Prostate gland (tissue), 2 donors: ENCODE data around the gene NUFIP1. TPM values are rescaled to one million over a fixed set of nuclear protein-coding genes. Genes with fewer than 3 reads are reported as not detected.

Source experiments
- DNase-seq: peaks from one replicate; pipeline ENCODE4 v3.0.0-alpha.2; 2019; ENCODE audit warnings: low spot score
- H3K27ac ChIP-seq, 2 donors: fragments of 200-600 bp; sonication (generic); 2 replicates each; pipeline ENCODE4 v1.5.1; 2017 to 2019
- H3K27me3 ChIP-seq: fragments of 200-600 bp; sonication (generic); replicated peaks from 2 replicates; pipeline ENCODE4 v1.5.1; 2019; ENCODE audit not compliant: insufficient read depth
- H3K36me3 ChIP-seq, 2 donors: fragments of 200-600 bp; sonication (generic); 1 replicate in 1 of 2; 2 replicates in 1 of 2; pipeline versions ENCODE4 v1.5.1 to v1.8.1; 2017 to 2019
- H3K4me1 ChIP-seq: fragments of 200-600 bp; sonication (generic); replicated peaks from 2 replicates; pipeline ENCODE4 v1.5.1; 2019
- H3K4me3 ChIP-seq, 2 donors: fragments of 200-600 bp; sonication (generic); 2 replicates each; pipeline ENCODE4 v1.5.1; 2017 to 2019
- H3K9me3 ChIP-seq: fragments of 200-600 bp; sonication (generic); 2 replicates; pipeline ENCODE4 v1.5.1; 2017
- POLR2A ChIP-seq: fragments of 450-650 bp; IDR thresholded peaks from one replicate; pipeline ENCODE4 v1.6.1; 2016; ENCODE audit warnings: antibody characterized with exemption, mild to moderate bottlenecking
- POLR2AphosphoS5 ChIP-seq: sonication (generic); formaldehyde crosslinking; IDR thresholded peaks from one replicate; pipeline ENCODE4 v1.6.1; 2017; ENCODE audit warnings: antibody characterized with exemption
- whole genome bisulfite sequencing: methylation state at CpG from one replicate; pipeline ENCODE4 v1.1.5; 2018; 5-methylcytosine and 5-hydroxymethylcytosine counted together
- intact Hi-C: fragments of 100-400 bp; cut with DNase I; formaldehyde crosslinking; loops from one replicate; pipeline ENCODE4 v1.14.2; 2022
- total RNA-seq, 2 donors: library from RNA; depleted of rRNA; stranded (reverse); fragments of >200 nt; gene quantifications; one replicate each; pipeline ENCODE4 v1.1.0, GENCODE V29; 2016
- TF ChIP-seq, protein P1 (sequence below), 4 experiments: fragments of 200-600 bp in 2 of 4; fragments of 450-650 bp in 2 of 4; sonication (generic) in 2 of 4; IDR thresholded peaks; 1 replicate in 3 of 4; 2 replicates in 1 of 4; pipeline ENCODE4 v1.5.1; 2016 to 2019; ENCODE audit warnings: antibody characterized with exemption in 4 of 4, mild to moderate bottlenecking in 2 of 4, moderate library complexity in 2 of 4

Gene NUFIP1
- total RNA-seq, 2 donors from 2014 or later: 3.5 to 6.5 TPM

DNA sequence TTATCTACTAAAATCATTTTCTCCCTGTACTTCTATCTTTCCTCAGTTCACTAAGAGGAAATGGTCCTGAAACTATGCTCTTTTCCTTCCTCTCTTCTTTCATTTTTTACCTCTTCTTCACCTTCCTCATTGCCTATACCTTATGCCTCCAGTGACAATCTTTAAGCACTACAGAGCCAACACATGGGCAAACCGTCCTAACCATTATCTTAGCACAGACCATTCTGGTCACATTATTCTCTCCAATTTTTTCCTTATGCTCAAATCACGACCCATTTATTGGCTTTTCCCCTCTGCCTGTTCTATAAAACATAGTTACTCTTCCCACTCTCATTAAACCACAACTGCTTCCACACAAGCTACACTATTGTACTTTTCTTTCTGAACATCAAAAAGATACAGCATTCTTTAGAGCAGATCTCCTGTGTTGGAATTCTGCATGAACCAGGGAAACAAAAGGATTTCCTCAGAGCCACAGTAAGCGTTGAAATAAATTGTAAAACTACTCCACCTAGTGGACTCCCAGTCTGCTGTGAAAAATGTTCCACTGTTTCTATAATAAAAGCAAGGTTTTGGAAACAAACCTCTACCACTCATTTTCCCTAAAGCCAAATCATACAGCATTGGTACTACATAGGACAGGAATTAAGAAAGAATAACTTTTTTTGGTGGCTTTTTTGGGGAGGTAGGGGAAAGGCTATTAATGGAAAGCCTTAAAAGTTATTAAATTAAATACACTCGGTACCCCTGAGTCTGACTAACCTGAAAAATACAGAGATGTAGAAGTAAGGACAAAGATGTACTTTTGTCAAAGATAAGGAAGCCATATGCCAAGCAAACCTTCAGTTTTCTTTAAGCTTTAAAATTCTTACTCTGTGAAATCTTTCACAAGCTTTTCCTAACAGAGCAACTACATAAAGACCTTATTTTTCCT is 19.5 kb downstream of the NUFIP1 start:
- Histone ChIP-seq H3K4me3 (no peak overlapping the region), H3K9me3 (no peaks in the 10 kb centered on the region), H3K27ac (peak overlapping the region; percentile 59 to 78), H3K36me3 (no peaks in the 10 kb centered on the region), H3K27me3 (no peaks in the 10 kb centered on the region), H3K4me1 (peaks cover 14% of the 10 kb centered on the region)
- WGBS: 36% methylated on average over 4 of the region's 4 CpGs
- intact Hi-C loops: loop anchor here (2.0 to 10.0 kb wide), 6 partner anchors 48 to 1063 kb away; partner anchors contain the start of gene TSC22D1
- TF ChIP-seq POLR2A: no peak
- TF ChIP-seq, protein P1, sequence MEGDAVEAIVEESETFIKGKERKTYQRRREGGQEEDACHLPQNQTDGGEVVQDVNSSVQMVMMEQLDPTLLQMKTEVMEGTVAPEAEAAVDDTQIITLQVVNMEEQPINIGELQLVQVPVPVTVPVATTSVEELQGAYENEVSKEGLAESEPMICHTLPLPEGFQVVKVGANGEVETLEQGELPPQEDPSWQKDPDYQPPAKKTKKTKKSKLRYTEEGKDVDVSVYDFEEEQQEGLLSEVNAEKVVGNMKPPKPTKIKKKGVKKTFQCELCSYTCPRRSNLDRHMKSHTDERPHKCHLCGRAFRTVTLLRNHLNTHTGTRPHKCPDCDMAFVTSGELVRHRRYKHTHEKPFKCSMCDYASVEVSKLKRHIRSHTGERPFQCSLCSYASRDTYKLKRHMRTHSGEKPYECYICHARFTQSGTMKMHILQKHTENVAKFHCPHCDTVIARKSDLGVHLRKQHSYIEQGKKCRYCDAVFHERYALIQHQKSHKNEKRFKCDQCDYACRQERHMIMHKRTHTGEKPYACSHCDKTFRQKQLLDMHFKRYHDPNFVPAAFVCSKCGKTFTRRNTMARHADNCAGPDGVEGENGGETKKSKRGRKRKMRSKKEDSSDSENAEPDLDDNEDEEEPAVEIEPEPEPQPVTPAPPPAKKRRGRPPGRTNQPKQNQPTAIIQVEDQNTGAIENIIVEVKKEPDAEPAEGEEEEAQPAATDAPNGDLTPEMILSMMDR (IDR thresholded peaks at IDR 0.05): peak; percentile 71 to 93 (median 89)
- TF ChIP-seq POLR2AphosphoS5: peak; percentile 64
- peak; percentile 14 for DNase-seq

DNA sequence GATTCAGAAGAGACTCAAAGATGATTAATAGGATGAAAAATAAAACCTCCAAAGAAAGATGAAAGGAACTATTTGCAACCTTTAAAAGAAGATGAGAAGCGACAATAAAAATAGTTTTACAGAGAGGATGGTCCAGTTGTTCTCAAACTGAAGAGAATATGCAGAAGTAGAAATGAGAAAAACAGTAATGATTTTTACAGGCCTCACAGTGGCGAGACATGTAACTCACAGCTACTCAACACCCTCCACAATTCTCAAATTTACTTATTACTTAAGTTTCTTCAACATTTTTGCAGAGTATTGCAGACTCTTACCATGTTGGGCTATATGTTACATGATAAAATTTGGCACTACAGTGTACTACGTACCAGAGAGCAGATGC is 20.8 kb downstream of the NUFIP1 start:
- H3K4me3 ChIP-seq: no peak overlapping the region
- H3K9me3 ChIP-seq: no peaks in the 10 kb centered on the region
- H3K36me3 ChIP-seq: no peaks in the 10 kb centered on the region
- no peaks in the 10 kb centered on the region for H3K27me3 ChIP-seq
- intact Hi-C loops: loop anchor here (2.0 to 10.0 kb wide), 3 partner anchors 46 to 392 kb away; partner anchors contain the start of gene TSC22D1
- 15% methylated on average over 3 of the region's 3 CpGs for WGBS
- peaks cover 14% of the 10 kb centered on the region for H3K4me1 ChIP-seq
- H3K27ac ChIP-seq: peak overlapping the region; percentile 59 to 78
- no peak for DNase-seq
- TF ChIP-seq POLR2AphosphoS5 (peak; percentile 39), POLR2A (no peak)
- TF ChIP-seq, protein P1 (IDR thresholded peaks at IDR 0.05): peak in 1 of 4 experiments; percentile 16

DNA sequence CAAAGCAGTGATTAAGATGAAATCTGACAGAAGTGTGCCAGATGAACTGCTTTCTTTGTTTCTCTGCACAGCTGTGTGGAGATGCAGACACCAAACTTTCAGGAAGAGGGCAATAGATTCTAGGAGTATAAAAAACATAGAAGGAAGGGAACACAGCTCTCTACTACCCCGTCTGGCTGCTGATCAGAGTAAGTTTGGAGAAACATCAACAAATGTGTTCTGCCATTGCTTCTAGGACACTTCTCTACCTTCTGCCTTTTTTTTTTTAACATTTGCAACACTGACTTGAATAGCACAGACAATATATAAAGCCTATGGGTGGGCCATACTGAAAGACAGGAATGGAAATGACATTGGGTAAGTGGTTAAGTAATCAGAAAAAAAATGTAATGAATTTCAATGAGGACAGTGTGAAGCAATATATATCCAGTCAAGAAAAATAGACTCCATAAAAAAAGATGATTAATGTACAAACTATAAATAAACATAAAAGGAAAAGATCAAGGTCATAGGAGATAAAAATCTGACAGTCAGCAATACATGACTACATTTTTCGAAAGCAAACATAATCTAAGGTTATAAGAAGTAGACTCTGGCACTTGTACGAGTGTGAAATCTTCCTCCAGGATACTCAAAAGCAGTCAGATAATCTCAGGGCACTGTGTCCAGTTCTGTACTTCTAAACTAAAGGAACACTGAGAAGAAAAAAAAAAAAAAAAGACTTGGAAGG is 21.4 kb downstream of the NUFIP1 start:
- H3K4me3 ChIP-seq: no peak overlapping the region
- H3K36me3 ChIP-seq: no peaks in the 10 kb centered on the region
- H3K4me1 ChIP-seq: peaks cover 14% of the 10 kb centered on the region
- WGBS: 11% methylated on average over 3 of the region's 3 CpGs
- intact Hi-C loops: loop anchor here (2.0 to 10.0 kb wide), 3 partner anchors 46 to 391 kb away; partner anchors contain the start of gene TSC22D1
- H3K9me3 ChIP-seq: no peaks in the 10 kb centered on the region
- peak overlapping the region; percentile 59 to 78 for H3K27ac ChIP-seq
- no peak for TF ChIP-seq POLR2A
- TF ChIP-seq, protein P1 (IDR thresholded peaks at IDR 0.05): peak in 1 of 4 experiments; percentile 6
- H3K27me3 ChIP-seq: no peaks in the 10 kb centered on the region
- DNase-seq: peak; percentile 44

GRCh38 chr13:44961997-44962396 is 27.3 kb downstream of the NUFIP1 start:
- intact Hi-C loops: loop anchor here (10.0 kb wide), 1 partner anchor 87 kb away; no protein-coding TSS in a partner anchor
- no peak for DNase-seq
- no peaks in the 10 kb centered on the region for H3K27me3 ChIP-seq
- TF ChIP-seq POLR2A: no peak
- no peak for TF ChIP-seq POLR2AphosphoS5
- TF ChIP-seq, protein P1 (IDR thresholded peaks at IDR 0.05): no peak
- H3K4me3 ChIP-seq: no peak overlapping the region
- no peaks in the 10 kb centered on the region for H3K36me3 ChIP-seq
- 97% methylated on average over 2 of the region's 2 CpGs for WGBS
- H3K4me1 ChIP-seq: no peaks in the 10 kb centered on the region
- no peaks in the 10 kb centered on the region for H3K9me3 ChIP-seq
- peak overlapping the region in 1 of 2 donors; percentile 13 for H3K27ac ChIP-seq
